B cell (primary cell): ENCODE results near the gene ZDHHC14. TPM values are rescaled to one million over a fixed set of nuclear protein-coding genes. Genes with fewer than 3 reads are reported as not detected.

ENCODE experiments used
- ATAC-seq: fragments of 200-7000 bp; cut with Tn5 transposase; one replicate; pipeline ENCODE4 v1.10.0; 2021; ENCODE audit warnings: low read depth, mild to moderate bottlenecking, moderate number of reproducible peaks, moderate library complexity
- CTCF ChIA-PET: fragments of 350-600 bp; sonication (Branson Sonifier 250); formaldehyde crosslinking; loops from one replicate; lab custom pipeline; 2021; ENCODE audit warnings: antibody characterized with exemption, inconsistent platforms; lab: Charles Lee
- POLR2A ChIA-PET: fragments of 350-600 bp; sonication (Branson Sonifier 250); formaldehyde crosslinking; loops from one replicate; lab custom pipeline; 2021; ENCODE audit warnings: antibody characterized with exemption; lab: Charles Lee
- DNase-seq: peaks from one replicate; pipeline ENCODE4 v3.0.0; 2013
- H2AFZ ChIP-seq: 2 replicates; pipeline ENCODE4 v1.6.1; 2012; ENCODE audit warnings: mild to moderate bottlenecking, low read depth, low read length; ENCODE audit not compliant: insufficient read depth, poor library complexity, severe bottlenecking
- H3K27ac ChIP-seq, 2 donors: 1 replicate in 1 of 2; 2 replicates in 1 of 2; pipeline ENCODE4 v1.5.1; 2012 to 2013; ENCODE audit warnings: low read length in 2 of 2, mild to moderate bottlenecking in 2 of 2, moderate library complexity in 1 of 2
- H3K27me3 ChIP-seq, 4 experiments: fragments of 200-600 bp in 1 of 4; sonication (generic) in 1 of 4; replicated peaks in 1 of 4; 1 replicate in 2 of 4; 2 replicates in 2 of 4; pipeline versions ENCODE4 v1.6.1 to v1.7.0; 2013 to 2016; ENCODE audit warnings: low read length in 3 of 4, mild to moderate bottlenecking in 2 of 4, mixed read lengths in 1 of 4, moderate library complexity in 1 of 4; ENCODE audit not compliant: insufficient read depth in 4 of 4, control insufficient read depth in 3 of 4; ENCODE audit errors: control extremely low read depth in 1 of 4
- H3K36me3 ChIP-seq, 2 experiments: replicated peaks in 1 of 2; 1 replicate in 1 of 2; 2 replicates in 1 of 2; pipeline versions ENCODE4 v1.6.1 to v1.7.1; 2013; ENCODE audit warnings: low read length in 1 of 2; ENCODE audit not compliant: insufficient read depth in 2 of 2, control insufficient read depth in 1 of 2; ENCODE audit errors: control extremely low read depth in 1 of 2, extremely low read depth in 1 of 2
- H3K4me1 ChIP-seq, 2 donors: fragments of 200-600 bp in 1 of 2; sonication (generic) in 1 of 2; 1 replicate in 1 of 2; 2 replicates in 1 of 2; pipeline versions ENCODE4 v1.5.1 to v1.6.1; 2013 to 2017; ENCODE audit warnings: low read length in 2 of 2; ENCODE audit not compliant: control insufficient read depth in 2 of 2, insufficient read depth in 2 of 2
- H3K4me2 ChIP-seq: replicated peaks from 2 replicates; pipeline ENCODE3; 2012; ENCODE audit warnings: mild to moderate bottlenecking, low read depth, low read length; ENCODE audit not compliant: poor library complexity, severe bottlenecking
- H3K4me3 ChIP-seq, 5 experiments: fragments of 200-600 bp in 1 of 5; sonication (generic) in 1 of 5; 1 replicate in 3 of 5; 2 replicates in 2 of 5; pipeline versions ENCODE4 v1.5.1 to v1.7.0; 2011 to 2016; ENCODE audit warnings: low read length in 4 of 5, mild to moderate bottlenecking in 4 of 5, low read depth in 2 of 5, control low read depth in 1 of 5, moderate library complexity in 1 of 5; ENCODE audit not compliant: insufficient read depth in 1 of 5; ENCODE audit errors: control extremely low read depth in 1 of 5, extremely low read depth in 1 of 5
- H3K79me2 ChIP-seq: fragments of 200-600 bp; sonication (generic); one replicate; pipeline ENCODE4 v1.6.0; 2016; ENCODE audit warnings: low read length; ENCODE audit not compliant: control insufficient read depth, insufficient read depth
- H3K9ac ChIP-seq: fragments of 200-600 bp; sonication (generic); 2 replicates; pipeline ENCODE4 v1.6.1; 2017; ENCODE audit warnings: mild to moderate bottlenecking, low read length, moderate library complexity
- H3K9me3 ChIP-seq, 3 donors: one replicate each; pipeline versions ENCODE4 v1.6.1 to v1.7.1; 2013; ENCODE audit warnings: low read length in 2 of 3; ENCODE audit not compliant: control insufficient read depth in 2 of 3, insufficient read depth in 1 of 3; ENCODE audit errors: control extremely low read depth in 1 of 3
- H4K20me1 ChIP-seq: 2 replicates; pipeline ENCODE4 v1.6.0; 2012; ENCODE audit warnings: mild to moderate bottlenecking, low read length; ENCODE audit not compliant: insufficient read depth, control insufficient read depth, poor library complexity, severe bottlenecking
- H3K27ac Mint-ChIP-seq: one replicate; pipeline ENCODE4 v1.8.0; 2021; ENCODE audit warnings: mixed read lengths
- H3K27me3 Mint-ChIP-seq: one replicate; pipeline ENCODE4 v1.8.0; 2021; ENCODE audit warnings: mixed read lengths
- H3K4me1 Mint-ChIP-seq: one replicate; pipeline ENCODE4 v1.8.0; 2021; ENCODE audit warnings: mixed read lengths
- H3K4me3 Mint-ChIP-seq: one replicate; pipeline ENCODE4 v1.8.0; 2021; ENCODE audit warnings: mixed read lengths
- H3K9me3 Mint-ChIP-seq: one replicate; pipeline ENCODE4 v1.8.0; 2022; ENCODE audit warnings: mixed read lengths; ENCODE audit not compliant: insufficient read depth
- CTCF ChIP-seq: fragments of 200-600 bp; IDR thresholded peaks from one replicate; pipeline ENCODE4 v1.8.0; 2022; ENCODE audit warnings: antibody characterized with exemption, mild to moderate bottlenecking
- EZH2 ChIP-seq: IDR thresholded peaks from 2 replicates; pipeline ENCODE4 v1.6.1; 2012; ENCODE audit warnings: borderline replicate concordance, low read depth, mild to moderate bottlenecking, moderate library complexity, low read length; ENCODE audit not compliant: insufficient read depth, poor library complexity, severe bottlenecking
- WGBS: methylation state at CpG from one replicate; pipeline ENCODE4 v1.1.5; 2013; ENCODE audit warnings: missing lambda C conversion rate; ENCODE audit not compliant: insufficient coverage; 5-methylcytosine and 5-hydroxymethylcytosine counted together
- intact Hi-C: fragments of 100-400 bp; cut with micrococcal nuclease; formaldehyde crosslinking; loops from one replicate; pipeline ENCODE4 v1.10.0; 2022
- polyA plus RNA-seq: library from polyadenylated mRNA; depleted of rRNA; stranded (reverse); fragments of >200 nt; gene quantifications from 2 replicates; pipeline ENCODE4 v1.2.3, GENCODE V29; 2012
- total RNA-seq, 2 donors: library from RNA; stranded (reverse); fragments of 120-200 nt in 1 of 2; gene quantifications; 1 replicate in 1 of 2; 2 replicates in 1 of 2; pipeline versions ENCODE4 v1.2.3 to v1.2.4, GENCODE V29; 2013 to 2022

ZDHHC14 gene
- total and polyA plus RNA-seq, 2 donors (not counting 1 experiment from before 2014, with no cell fraction given): 8.8 to 50.4 TPM

- H3K4me1 Mint-ChIP-seq: peaks cover 5% of the 10 kb centered on the region
These were observed 59.2 kb downstream of the ZDHHC14 start for GRCh38 chr6:157440171-157440570.

GRCh38 chr6:157442291-157442690 lies 61.3 kb downstream of the ZDHHC14 start:
- Histone ChIP-seq H2AFZ (no peak overlapping the region), H3K4me1 (no peaks in the 10 kb centered on the region), H3K36me3 (peaks cover 0 to 6% of the 10 kb centered on the region in 2 experiments), H3K27ac (no peak overlapping the region), H3K79me2 (no peaks in the 10 kb centered on the region), H4K20me1 (no peaks in the 10 kb centered on the region), H3K27me3 (no peaks in the 10 kb centered on the region), H3K9ac (no peak overlapping the region), H3K4me2 (no peak overlapping the region), H3K4me3 (no peak overlapping the region), H3K9me3 (peaks cover 0 to 13% (median 7%) of the 10 kb centered on the region in 3 donors)
- peaks cover 5% of the 10 kb centered on the region for H3K9me3 Mint-ChIP-seq
- DNase-seq (no peak), ATAC-seq (no peak)
- intact Hi-C loops: no loop called here
- H3K27me3 Mint-ChIP-seq: no peaks in the 10 kb centered on the region
- TF ChIP-seq EZH2 (no peak), CTCF (no peak)
- ChIA-PET CTCF (no interaction called here), POLR2A (no interaction called here)
- H3K27ac Mint-ChIP-seq: no peak overlapping the region
- no peak overlapping the region for H3K4me3 Mint-ChIP-seq
- H3K4me1 Mint-ChIP-seq: peaks cover 5% of the 10 kb centered on the region
- WGBS: 91% methylated on average over 4 of the region's 12 CpGs

More at GRCh38 chr6:157440171-157440570, 59.2 kb downstream of the ZDHHC14 start:
- H3K27me3 Mint-ChIP-seq: no peaks in the 10 kb centered on the region
- CTCF ChIA-PET: no interaction called here
- Histone ChIP-seq H3K27ac (no peak overlapping the region), H3K4me2 (no peak overlapping the region), H3K9ac (no peak overlapping the region), H3K79me2 (no peaks in the 10 kb centered on the region), H3K4me3 (no peak overlapping the region), H3K4me1 (no peaks in the 10 kb centered on the region), H3K27me3 (no peaks in the 10 kb centered on the region), H3K36me3 (peaks cover 0 to 6% of the 10 kb centered on the region in 2 experiments), H3K9me3 (peaks cover 0 to 13% (median 7%) of the 10 kb centered on the region in 3 donors), H2AFZ (no peak overlapping the region), H4K20me1 (no peaks in the 10 kb centered on the region)
- peaks cover 5% of the 10 kb centered on the region for H3K9me3 Mint-ChIP-seq
- no CpG with 5 or more reads among the region's 1 CpG for WGBS
- DNase-seq (no peak), ATAC-seq (no peak)
- no peak overlapping the region for H3K4me3 Mint-ChIP-seq
- POLR2A ChIA-PET: no interaction called here
- intact Hi-C loops: no loop called here
- no peak overlapping the region for H3K27ac Mint-ChIP-seq
- TF ChIP-seq CTCF: no peak
- TF ChIP-seq EZH2: no peak
